SK-N-SH (cell line): ENCODE results near the gene ARHGAP8. TPM values are rescaled to one million over a fixed set of nuclear protein-coding genes. Genes with fewer than 3 reads are reported as not detected.

Source experiments
- CTCF ChIA-PET: fragments of 300-600, 350-600 bp; formaldehyde crosslinking; extraction: SDS; loops from one replicate; lab custom pipeline; 2021; lab: Yijun Ruan, JAX
- POLR2A ChIA-PET: fragments of 350-600 bp; sonication (Branson Sonifier 250); formaldehyde crosslinking; extraction: SDS; loops from one replicate; lab custom pipeline; 2020; ENCODE audit warnings: antibody characterized with exemption, inconsistent platforms; lab: Yijun Ruan, JAX
- DNase-seq: peaks from one replicate; pipeline ENCODE4 v3.0.0; 2012
- H2AFZ ChIP-seq: fragments of 200-600 bp; sonication (generic); 2 replicates; pipeline ENCODE4 v1.8.1; 2016; ENCODE audit warnings: antibody characterized with exemption, mild to moderate bottlenecking, low read depth
- H3F3A ChIP-seq: fragments of 200-600 bp; sonication (generic); replicated peaks from 2 replicates; pipeline ENCODE3; 2016; ENCODE audit warnings: antibody characterized with exemption, mild to moderate bottlenecking; ENCODE audit not compliant: insufficient read depth
- H3K27ac ChIP-seq, 2 experiments: fragments of 200-500 bp in 1 of 2; fragments of 200-600 bp in 1 of 2; sonication (Bioruptor generic) in 1 of 2; sonication (generic), shearing (Covaris generic) in 1 of 2; 2 replicates each; pipeline versions ENCODE4 v1.5.1 to v1.6.1; 2014 to 2016; ENCODE audit warnings: low read depth in 2 of 2, inconsistent platforms in 1 of 2, low read length in 1 of 2, mild to moderate bottlenecking in 1 of 2, mixed read lengths in 1 of 2
- H3K27me3 ChIP-seq: fragments of 200-600 bp; sonication (generic), shearing (Covaris generic); 2 replicates; pipeline ENCODE4 v1.6.1; 2016; ENCODE audit warnings: mixed run types; ENCODE audit not compliant: insufficient read depth
- H3K36me3 ChIP-seq, 2 experiments: fragments of 200-500 bp in 1 of 2; fragments of 200-600 bp in 1 of 2; sonication (Bioruptor generic) in 1 of 2; sonication (generic) in 1 of 2; replicated peaks in 1 of 2; 2 replicates each; pipeline versions ENCODE3 to v1.5.1; 2014 to 2016; ENCODE audit warnings: low read length in 1 of 2, mild to moderate bottlenecking in 1 of 2; ENCODE audit not compliant: insufficient read depth in 2 of 2, control insufficient read depth in 1 of 2
- H3K4me1 ChIP-seq, 2 experiments: fragments of 200-500 bp in 1 of 2; fragments of 200-600 bp in 1 of 2; sonication (Bioruptor generic) in 1 of 2; sonication (generic), shearing (Covaris generic) in 1 of 2; 2 replicates each; pipeline versions ENCODE4 v1.5.1 to v1.6.1; 2014 to 2016; ENCODE audit warnings: low read depth in 1 of 2, low read length in 1 of 2, mixed run types in 1 of 2; ENCODE audit not compliant: insufficient read depth in 2 of 2, control insufficient read depth in 1 of 2
- H3K4me2 ChIP-seq: fragments of 200-600 bp; sonication (generic), shearing (Covaris generic); 2 replicates; pipeline ENCODE4 v1.6.1; 2017; ENCODE audit warnings: mixed run types
- H3K4me3 ChIP-seq, 2 experiments: fragments of 200-500 bp in 1 of 2; fragments of 200-600 bp in 1 of 2; sonication (Bioruptor generic) in 1 of 2; sonication (generic), shearing (Covaris generic) in 1 of 2; 2 replicates each; pipeline versions ENCODE4 v1.5.1 to v1.8.1; 2014 to 2016; ENCODE audit warnings: low read depth in 2 of 2, inconsistent platforms in 1 of 2, low read length in 1 of 2, mild to moderate bottlenecking in 1 of 2, mixed read lengths in 1 of 2, moderate library complexity in 1 of 2
- H3K79me2 ChIP-seq: fragments of 200-600 bp; sonication (generic); 2 replicates; pipeline ENCODE4 v1.8.1; 2017; ENCODE audit warnings: mild to moderate bottlenecking; ENCODE audit not compliant: insufficient read depth
- H3K9ac ChIP-seq: fragments of 200-600 bp; sonication (generic); 2 replicates; pipeline ENCODE4 v1.6.1; 2017; ENCODE audit warnings: mixed run types
- H3K9me2 ChIP-seq: fragments of 200-600 bp; sonication (generic); 2 replicates; pipeline ENCODE4 v1.6.1; 2017; ENCODE audit warnings: mixed run types
- H3K9me3 ChIP-seq: fragments of 200-600 bp; sonication (generic); 2 replicates; pipeline ENCODE4 v1.6.1; 2017; ENCODE audit warnings: mixed run types, mild to moderate bottlenecking, moderate library complexity
- H4K20me1 ChIP-seq: fragments of 200-600 bp; sonication (generic); 2 replicates; pipeline ENCODE4 v1.6.1; 2017; ENCODE audit warnings: mild to moderate bottlenecking, mixed run types; ENCODE audit not compliant: insufficient read depth
- CHD2 ChIP-seq: fragments of 150-350 bp; IDR thresholded peaks from 2 replicates; pipeline ENCODE4 v1.6.1; 2018; ENCODE audit warnings: low read length; ENCODE audit not compliant: partially characterized antibody
- CTCF ChIP-seq: fragments of 200-600 bp; sonication (generic); IDR thresholded peaks from 2 replicates; pipeline ENCODE4 v1.6.1; 2017; ENCODE audit warnings: antibody characterized with exemption, mild to moderate bottlenecking, moderate library complexity
- EZH2phosphoT487 ChIP-seq: fragments of 200-600 bp; sonication (generic); IDR thresholded peaks from 2 replicates; pipeline ENCODE4 v1.6.1; 2017; ENCODE audit warnings: low read depth, mixed run types, mild to moderate bottlenecking, antibody characterized with exemption, moderate library complexity, borderline replicate concordance
- FOXJ3 ChIP-seq: sonication (generic); formaldehyde crosslinking; IDR thresholded peaks from 2 replicates; pipeline ENCODE4 v1.5.1; 2020; ENCODE audit warnings: mild to moderate bottlenecking, missing genetic modification reagents
- FOXM1 ChIP-seq: IDR thresholded peaks from 2 replicates; pipeline ENCODE4 v1.4.0; 2012; ENCODE audit warnings: low read depth, mild to moderate bottlenecking
- GABPA ChIP-seq: IDR thresholded peaks from 2 replicates; pipeline ENCODE4 v1.4.0; 2012; ENCODE audit warnings: low read depth, mild to moderate bottlenecking
- MAX ChIP-seq: IDR thresholded peaks from 2 replicates; pipeline ENCODE4 v1.4.0; 2012; ENCODE audit warnings: low read depth
- MEF2A ChIP-seq: IDR thresholded peaks from 2 replicates; pipeline ENCODE4 v1.4.0; 2012; ENCODE audit warnings: low read depth, borderline replicate concordance
- NFIC ChIP-seq: IDR thresholded peaks from 2 replicates; pipeline ENCODE4 v1.4.0; 2012; ENCODE audit warnings: borderline replicate concordance
- RAD21 ChIP-seq: IDR thresholded peaks from 2 replicates; pipeline ENCODE4 v1.6.1; 2012; ENCODE audit warnings: mild to moderate bottlenecking, low read length
- RFX5 ChIP-seq: IDR thresholded peaks from 2 replicates; pipeline ENCODE4 v1.6.1; 2012; ENCODE audit warnings: mild to moderate bottlenecking, improper control_type of control experiment, low read length
- RXRA ChIP-seq: IDR thresholded peaks from 2 replicates; pipeline ENCODE4 v1.4.0; 2012; ENCODE audit warnings: low read depth, mild to moderate bottlenecking, borderline replicate concordance
- SMC3 ChIP-seq: IDR thresholded peaks from 2 replicates; pipeline ENCODE4 v1.6.1; 2012; ENCODE audit warnings: low read depth, low read length, improper control_type of control experiment
- TCF12 ChIP-seq: IDR thresholded peaks from 2 replicates; pipeline ENCODE4 v1.4.0; 2012
- TEAD4 ChIP-seq: IDR thresholded peaks from 2 replicates; pipeline ENCODE4 v1.4.0; 2012; ENCODE audit warnings: mild to moderate bottlenecking, borderline replicate concordance; ENCODE audit not compliant: insufficient read depth
- USF2 ChIP-seq: fragments of 150-350 bp; IDR thresholded peaks from 2 replicates; pipeline ENCODE4 v1.6.1; 2017; ENCODE audit warnings: antibody characterized with exemption, low read length, low read depth, borderline replicate concordance
- YY1 ChIP-seq: IDR thresholded peaks from 2 replicates; pipeline ENCODE4 v1.4.0; 2012; ENCODE audit warnings: low read depth, mild to moderate bottlenecking
- WGBS: methylation state at CpG from one replicate; pipeline ENCODE4 v1.1.6; 2017; ENCODE audit warnings: low lambda C conversion rate; 5-methylcytosine and 5-hydroxymethylcytosine counted together
- polyA plus RNA-seq, 3 experiments: library from polyadenylated mRNA; depleted of rRNA; stranded (reverse); fragments of >200 nt; gene quantifications; 2 replicates each; pipeline ENCODE4 v1.2.3, GENCODE V29; 2012
- TF ChIP-seq, protein P1 (sequence below): IDR thresholded peaks from 2 replicates; pipeline ENCODE4; 2012

The ARHGAP8 gene
- polyA plus RNA-seq, 1 of the 3 experiments (the other 2 are of a cell fraction): 0.08 TPM

DNA sequence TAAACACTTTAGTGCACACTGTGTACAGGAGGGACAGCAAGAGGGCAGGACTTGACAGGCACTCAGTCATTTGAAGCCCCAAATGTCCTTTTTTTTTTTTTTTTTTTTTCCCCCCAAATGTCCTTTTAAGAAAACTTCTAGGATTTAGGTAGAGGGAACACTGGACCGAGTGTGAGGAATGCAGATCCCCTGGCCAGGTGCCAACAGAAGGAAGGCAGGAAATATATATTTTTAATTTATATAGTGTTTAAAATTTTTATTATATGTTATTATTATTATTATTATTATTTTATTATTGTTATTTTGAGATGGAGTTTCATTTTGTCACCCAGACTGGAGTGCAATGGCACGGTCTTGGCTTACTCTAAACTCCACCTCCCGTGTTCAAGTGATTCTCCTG, 35.5 kb downstream of the ARHGAP8 start:
- Histone ChIP-seq H3K36me3 (no peaks in the 10 kb centered on the region), H3K4me1 (no peaks in the 10 kb centered on the region), H3F3A (no peaks in the 10 kb centered on the region), H2AFZ (no peak overlapping the region), H3K4me2 (no peak overlapping the region), H3K27ac (no peak overlapping the region), H3K9ac (no peak overlapping the region), H4K20me1 (no peaks in the 10 kb centered on the region), H3K27me3 (no peaks in the 10 kb centered on the region), H3K79me2 (no peaks in the 10 kb centered on the region), H3K9me3 (no peaks in the 10 kb centered on the region), H3K4me3 (no peak overlapping the region), H3K9me2 (no peaks in the 10 kb centered on the region)
- ChIA-PET CTCF (interaction anchor here (1.2 kb wide), 1 partner anchor 59 kb away, joined by 3 read pairs; no protein-coding TSS in a partner anchor), POLR2A (no interaction called here)
- TF ChIP-seq GABPA: no peak
- TF ChIP-seq YY1: no peak
- no peak for TF ChIP-seq TCF12
- TF ChIP-seq FOXM1: no peak
- no peak for TF ChIP-seq RFX5
- no peak for TF ChIP-seq EZH2phosphoT487
- no peak for TF ChIP-seq TEAD4
- no peak for TF ChIP-seq RAD21
- no peak for TF ChIP-seq NFIC
- no peak for TF ChIP-seq CHD2
- no peak for TF ChIP-seq RXRA
- TF ChIP-seq SMC3: no peak
- no peak for TF ChIP-seq MEF2A
- TF ChIP-seq FOXJ3 (CRISPR knock-in tag): no peak
- TF ChIP-seq USF2: no peak
- 37% methylated on average over 3 of the region's 3 CpGs for WGBS
- no peak for DNase-seq

- TF ChIP-seq MAX (no peak), YY1 (no peak), CTCF (no peak), TCF12 (no peak)
- TF ChIP-seq, protein P1, sequence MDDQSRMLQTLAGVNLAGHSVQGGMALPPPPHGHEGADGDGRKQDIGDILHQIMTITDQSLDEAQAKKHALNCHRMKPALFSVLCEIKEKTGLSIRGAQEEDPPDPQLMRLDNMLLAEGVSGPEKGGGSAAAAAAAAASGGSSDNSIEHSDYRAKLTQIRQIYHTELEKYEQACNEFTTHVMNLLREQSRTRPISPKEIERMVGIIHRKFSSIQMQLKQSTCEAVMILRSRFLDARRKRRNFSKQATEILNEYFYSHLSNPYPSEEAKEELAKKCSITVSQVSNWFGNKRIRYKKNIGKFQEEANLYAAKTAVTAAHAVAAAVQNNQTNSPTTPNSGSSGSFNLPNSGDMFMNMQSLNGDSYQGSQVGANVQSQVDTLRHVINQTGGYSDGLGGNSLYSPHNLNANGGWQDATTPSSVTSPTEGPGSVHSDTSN: no peak
- peaks cover 0 to 8% of the 10 kb centered on the region in 2 experiments; a peak in 1 of 4 replicates for H3K4me1 ChIP-seq
- H3K27me3 ChIP-seq: no peaks in the 10 kb centered on the region
- no peak overlapping the region for H3K4me3 ChIP-seq
- DNase-seq: no peak
- no peaks in the 10 kb centered on the region for H4K20me1 ChIP-seq
- H3K9me2 ChIP-seq: no peaks in the 10 kb centered on the region
- WGBS: 87% methylated on average over 8 of the region's 10 CpGs
- no peaks in the 10 kb centered on the region for H3K79me2 ChIP-seq
- no peaks in the 10 kb centered on the region for H3K9me3 ChIP-seq
- no peak overlapping the region for H3K9ac ChIP-seq
- H3K4me2 ChIP-seq: no peak overlapping the region
- H2AFZ ChIP-seq: no peak overlapping the region
- ChIA-PET CTCF (interaction anchor here (0.7 to 1.2 kb wide), 3 partner anchors 15 to 17 kb away, joined by 3 read pairs; no protein-coding TSS in a partner anchor), POLR2A (no interaction called here)
- H3K27ac ChIP-seq: no peak overlapping the region
- H3K36me3 ChIP-seq: no peaks in the 10 kb centered on the region
- no peaks in the 10 kb centered on the region for H3F3A ChIP-seq
Observed at GRCh38 chr22:44793106-44793505, 40.7 kb downstream of the ARHGAP8 start.
